ENCODE measurements around the gene CHCHD3.

The CHCHD3 gene

DNA sequence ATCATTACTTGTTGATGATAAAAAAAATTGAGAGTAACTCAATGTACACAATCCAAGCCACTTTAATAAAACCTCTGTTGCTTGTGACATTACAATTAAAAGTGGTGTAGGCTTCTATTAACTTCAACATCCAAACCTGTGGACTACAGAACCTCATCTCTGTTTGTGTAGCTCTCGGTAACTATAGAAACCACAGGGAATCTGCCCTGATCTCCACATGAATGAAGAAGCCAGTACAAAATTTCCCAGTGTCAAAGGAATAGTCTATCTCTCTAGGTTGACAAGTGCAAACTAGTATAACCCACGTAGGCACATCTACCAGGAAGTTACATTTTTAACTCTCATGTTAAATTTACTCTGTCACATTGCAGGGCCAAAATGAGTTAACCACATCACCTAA lies 204.3 kb downstream of the CHCHD3 start:
- H3K27ac ChIP-seq: no peak overlapping the region
- TF ChIP-seq, protein P1, sequence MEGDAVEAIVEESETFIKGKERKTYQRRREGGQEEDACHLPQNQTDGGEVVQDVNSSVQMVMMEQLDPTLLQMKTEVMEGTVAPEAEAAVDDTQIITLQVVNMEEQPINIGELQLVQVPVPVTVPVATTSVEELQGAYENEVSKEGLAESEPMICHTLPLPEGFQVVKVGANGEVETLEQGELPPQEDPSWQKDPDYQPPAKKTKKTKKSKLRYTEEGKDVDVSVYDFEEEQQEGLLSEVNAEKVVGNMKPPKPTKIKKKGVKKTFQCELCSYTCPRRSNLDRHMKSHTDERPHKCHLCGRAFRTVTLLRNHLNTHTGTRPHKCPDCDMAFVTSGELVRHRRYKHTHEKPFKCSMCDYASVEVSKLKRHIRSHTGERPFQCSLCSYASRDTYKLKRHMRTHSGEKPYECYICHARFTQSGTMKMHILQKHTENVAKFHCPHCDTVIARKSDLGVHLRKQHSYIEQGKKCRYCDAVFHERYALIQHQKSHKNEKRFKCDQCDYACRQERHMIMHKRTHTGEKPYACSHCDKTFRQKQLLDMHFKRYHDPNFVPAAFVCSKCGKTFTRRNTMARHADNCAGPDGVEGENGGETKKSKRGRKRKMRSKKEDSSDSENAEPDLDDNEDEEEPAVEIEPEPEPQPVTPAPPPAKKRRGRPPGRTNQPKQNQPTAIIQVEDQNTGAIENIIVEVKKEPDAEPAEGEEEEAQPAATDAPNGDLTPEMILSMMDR (IDR thresholded peaks at IDR 0.05): no peak

DNA sequence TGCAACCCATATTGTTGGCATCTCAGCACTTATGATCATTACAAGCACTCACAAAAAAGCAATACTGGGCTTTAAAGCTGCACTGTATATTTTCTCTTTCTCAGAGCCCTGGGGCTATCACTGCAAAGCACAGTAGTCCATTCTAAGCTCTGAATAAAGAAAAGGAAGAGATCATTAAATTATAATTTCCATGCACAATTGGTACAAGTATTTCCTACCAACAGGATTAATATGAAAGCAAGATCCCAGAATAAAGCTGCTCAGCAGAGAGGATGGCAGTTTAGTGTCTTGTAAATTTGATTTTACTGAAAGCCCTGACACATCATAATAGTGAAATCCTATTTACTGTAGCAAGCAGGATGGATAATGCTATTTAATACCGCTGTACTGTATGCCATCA lies 205.3 kb downstream of the CHCHD3 start:
- no peak overlapping the region for H3K4me3 ChIP-seq (ENCODE audit: low read depth in 1 of 2, low read length in 1 of 2)

More for the DNA sequence above, 204.3 kb downstream of the CHCHD3 start:
- Histone ChIP-seq H3K36me3 (no peaks in the 10 kb centered on the region), H3K9me3 (no peaks in the 10 kb centered on the region), H3K27me3 (no peaks in the 10 kb centered on the region), H3K4me3 (ENCODE audit: low read depth in 1 of 2, low read length in 1 of 2) (no peak overlapping the region), H3K4me1 (ENCODE audit: control insufficient read depth in 1 of 2, insufficient read depth in 1 of 2, low read depth in 1 of 2, low read length in 1 of 2) (no peaks in the 10 kb centered on the region)

DNA sequence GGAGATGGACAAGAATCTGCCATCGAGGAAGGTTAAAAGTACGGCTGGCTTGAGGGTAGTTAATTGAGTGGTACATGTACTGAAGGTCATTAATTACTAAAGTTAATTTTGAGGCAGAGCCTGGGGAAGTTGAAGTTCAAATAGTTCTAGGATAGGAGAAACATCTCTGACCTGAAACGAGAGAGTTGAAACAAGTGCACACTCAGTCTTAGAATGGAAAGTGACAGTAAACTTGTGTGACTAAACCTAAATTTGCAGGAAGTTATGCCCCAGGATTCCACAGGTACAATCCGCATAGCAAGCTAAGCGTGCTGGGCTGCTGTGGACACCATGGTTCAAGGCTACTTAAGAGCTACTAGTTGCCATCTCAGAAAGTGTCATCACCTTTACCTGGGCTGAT lies 209.9 kb downstream of the CHCHD3 start:
- H3K4me3 ChIP-seq (ENCODE audit: low read depth in 1 of 2, low read length in 1 of 2): no peak overlapping the region
- TF ChIP-seq, protein P1 (IDR thresholded peaks at IDR 0.05): no peak

More for the DNA sequence above, 205.3 kb downstream of the CHCHD3 start:
- no peaks in the 10 kb centered on the region for H3K36me3 ChIP-seq
- TF ChIP-seq, protein P1 (IDR thresholded peaks at IDR 0.05): no peak
- H3K27ac ChIP-seq: no peak overlapping the region
- H3K9me3 ChIP-seq: no peaks in the 10 kb centered on the region
- no peaks in the 10 kb centered on the region for H3K4me1 ChIP-seq (ENCODE audit: control insufficient read depth in 1 of 2, insufficient read depth in 1 of 2, low read depth in 1 of 2, low read length in 1 of 2)
- H3K27me3 ChIP-seq: no peaks in the 10 kb centered on the region

DNA sequence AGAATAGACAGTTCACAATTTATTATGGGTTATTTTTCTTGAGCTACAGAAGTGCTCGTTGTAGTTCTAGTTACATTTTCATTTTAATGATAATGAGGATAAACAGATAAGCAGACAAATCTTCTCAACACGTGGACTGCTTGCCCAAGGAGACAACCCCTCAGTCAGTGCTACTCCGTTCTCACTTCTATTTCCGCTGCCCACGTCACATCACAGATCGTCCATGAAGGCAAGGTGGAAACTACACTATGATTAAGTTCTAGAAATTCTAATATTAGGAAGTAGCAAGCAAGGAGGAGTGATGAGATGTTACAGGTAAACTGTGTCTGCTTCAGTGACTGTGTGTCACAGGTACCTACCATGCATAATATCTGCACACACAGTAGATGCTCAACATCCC lies 210.5 kb downstream of the CHCHD3 start:
- no peaks in the 10 kb centered on the region for H3K4me1 ChIP-seq (ENCODE audit: control insufficient read depth in 1 of 2, insufficient read depth in 1 of 2, low read depth in 1 of 2, low read length in 1 of 2)
- H3K36me3 ChIP-seq: no peaks in the 10 kb centered on the region
- TF ChIP-seq, protein P1 (IDR thresholded peaks at IDR 0.05): no peak
- no peak overlapping the region for H3K27ac ChIP-seq
- H3K9me3 ChIP-seq: no peaks in the 10 kb centered on the region
- H3K4me3 ChIP-seq (ENCODE audit: low read depth in 1 of 2, low read length in 1 of 2): no peak overlapping the region
- no peaks in the 10 kb centered on the region for H3K27me3 ChIP-seq

More for the DNA sequence above, 209.9 kb downstream of the CHCHD3 start:
- Histone ChIP-seq H3K27ac (no peak overlapping the region), H3K27me3 (no peaks in the 10 kb centered on the region), H3K36me3 (no peaks in the 10 kb centered on the region), H3K4me1 (ENCODE audit: control insufficient read depth in 1 of 2, insufficient read depth in 1 of 2, low read depth in 1 of 2, low read length in 1 of 2) (no peaks in the 10 kb centered on the region), H3K9me3 (no peaks in the 10 kb centered on the region)

DNA sequence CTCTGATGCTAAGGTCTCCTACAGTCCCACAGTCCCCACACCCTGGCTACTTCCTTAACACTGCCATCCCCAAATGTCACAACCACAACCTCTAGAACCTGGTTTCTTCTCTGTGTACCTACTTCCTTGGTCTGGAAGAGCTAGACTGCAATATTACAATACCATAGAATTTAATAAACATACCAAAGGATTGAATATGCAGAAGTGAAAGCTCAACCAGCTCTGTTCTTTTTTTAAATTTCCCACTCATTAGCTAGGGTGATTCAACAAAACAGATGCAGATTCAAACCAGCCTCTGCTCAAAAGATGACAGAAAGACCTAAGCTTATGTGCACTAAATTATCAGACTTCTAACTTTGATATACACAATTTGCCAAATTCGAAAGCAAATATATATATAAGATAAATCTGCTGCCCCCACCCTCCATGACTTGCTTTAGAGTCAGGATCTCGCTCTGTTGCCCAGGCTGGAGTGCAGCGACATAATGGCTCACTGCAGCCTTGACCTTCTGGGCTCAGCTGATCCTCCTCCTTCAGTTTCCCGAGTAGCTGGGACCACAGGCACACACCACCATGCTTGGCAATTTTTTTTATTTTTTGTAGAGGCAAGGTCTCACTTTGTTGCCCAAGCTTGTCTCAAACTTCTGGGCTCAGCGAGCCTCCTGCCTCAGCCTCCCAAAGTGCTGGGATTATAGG lies 212.6 kb downstream of the CHCHD3 start:
- H3K4me3 ChIP-seq (ENCODE audit: low read depth in 1 of 2, low read length in 1 of 2): no peak overlapping the region
- no peaks in the 10 kb centered on the region for H3K36me3 ChIP-seq
- H3K27ac ChIP-seq: no peak overlapping the region
- H3K4me1 ChIP-seq (ENCODE audit: control insufficient read depth in 1 of 2, insufficient read depth in 1 of 2, low read depth in 1 of 2, low read length in 1 of 2): no peaks in the 10 kb centered on the region
- no peaks in the 10 kb centered on the region for H3K9me3 ChIP-seq
- H3K27me3 ChIP-seq: no peaks in the 10 kb centered on the region
- TF ChIP-seq, protein P1 (IDR thresholded peaks at IDR 0.05): no peak
